Calu3 (cell line): ENCODE results near the gene BTBD8. TPM values are rescaled to one million over a fixed set of nuclear protein-coding genes. Genes with fewer than 3 reads are reported as not detected.

Experiments used
- Bru-seq: library from RNA; stranded (reverse); fragments of 400-500 nt; gene quantifications from one replicate; lab custom pipeline; 2021; lab: Mats Ljungman, UMichigan
- BruChase-seq, 2 experiments: library from RNA; stranded (reverse); fragments of 400-500 nt; gene quantifications; one replicate each; lab custom pipeline; 2021; lab: Mats Ljungman, UMichigan
- BruUV-seq: library from RNA; stranded (reverse); fragments of 400-500 nt; replicated peaks from 2 replicates; lab custom pipeline; 2021; lab: Mats Ljungman, UMichigan
- CTCF ChIA-PET: fragments of 300-600 bp; sonication (Branson Sonifier 250); formaldehyde crosslinking; loops from one replicate; lab custom pipeline; 2022; ENCODE audit warnings: antibody characterized with exemption; lab: Charles Lee
- DNase-seq: peaks from one replicate; pipeline ENCODE4 v3.0.0; 2022
- H3K27ac Mint-ChIP-seq: one replicate; pipeline ENCODE4 v1.8.0; 2022; ENCODE audit warnings: mixed read lengths; ENCODE audit not compliant: unreplicated experiment
- H3K27me3 Mint-ChIP-seq: one replicate; pipeline ENCODE4 v1.8.0; 2022; ENCODE audit warnings: mixed read lengths; ENCODE audit not compliant: unreplicated experiment
- H3K36me3 Mint-ChIP-seq: one replicate; pipeline ENCODE4 v1.8.0; 2022; ENCODE audit warnings: mild to moderate bottlenecking, moderate library complexity, mixed read lengths; ENCODE audit not compliant: insufficient read depth, unreplicated experiment
- H3K4me1 Mint-ChIP-seq: one replicate; pipeline ENCODE4 v1.8.0; 2022; ENCODE audit warnings: mild to moderate bottlenecking, low read depth, mixed read lengths; ENCODE audit not compliant: unreplicated experiment
- H3K4me3 Mint-ChIP-seq: one replicate; pipeline ENCODE4 v1.8.0; 2022; ENCODE audit warnings: mild to moderate bottlenecking, low read depth, moderate library complexity, mixed read lengths; ENCODE audit not compliant: unreplicated experiment
- H3K9me3 Mint-ChIP-seq: one replicate; pipeline ENCODE4 v1.8.0; 2022; ENCODE audit warnings: low read depth, mixed read lengths; ENCODE audit not compliant: unreplicated experiment
- CTCF ChIP-seq: fragments of 200-600 bp; IDR thresholded peaks from one replicate; pipeline ENCODE4 v1.8.0; 2022; ENCODE audit warnings: antibody characterized with exemption; ENCODE audit not compliant: unreplicated experiment
- intact Hi-C: fragments of 100-400 bp; cut with micrococcal nuclease; formaldehyde crosslinking; loops from one replicate; pipeline ENCODE4 v1.10.0; 2022; ENCODE audit not compliant: unreplicated experiment
- long read RNA-seq: library from polyadenylated mRNA; stranded (forward); transcript quantifications from one replicate; pipeline ENCODE4 v2.0.0, GENCODE V29; 2022
- total RNA-seq: library from RNA; stranded (reverse); gene quantifications from 2 replicates; pipeline ENCODE4 v1.2.3, GENCODE V29; 2022

The BTBD8 gene
- total RNA-seq (3.8 and 4.0 TPM in 2 replicates), Bru-seq, nascent RNA (percentile 50 among the genes with signal in this experiment), BruChase-seq, experiment 1, labeled RNA remaining after a 6-hour chase (percentile 34 among the genes with signal in this experiment), BruChase-seq, experiment 2, labeled RNA remaining after a 2-hour chase (percentile 42 among the genes with signal in this experiment)
- long read RNA-seq, result 0 reads

GRCh38 chr1:92080128-92080985 is at the start of gene BTBD8:
Gene BTBD8 (plus strand): TSS chr1:92080345. CDS start chr1:92080572, 227 bp downstream.
- Mint-ChIP-seq H3K4me1 (no peaks in the 10 kb centered on the region), H3K9me3 (no peaks in the 10 kb centered on the region), H3K36me3 (peaks cover 12% of the 10 kb centered on the region), H3K4me3 (peak within 1 kb of the TSS; percentile 96), H3K27me3 (no peaks in the 10 kb centered on the region), H3K27ac (peak within 1 kb of the TSS; percentile 80)
- CTCF ChIA-PET, result no interaction called here
- DNase-seq, result peak; percentile 72
- BruUV-seq, result no TSS peak
- no peak for TF ChIP-seq CTCF
- intact Hi-C loops, result no loop called here

GRCh38 chr1:92030656-92031107 is 49.5 kb upstream of the BTBD8 start:
- no peak for TF ChIP-seq CTCF
- Mint-ChIP-seq H3K27me3 (no peaks in the 10 kb centered on the region), H3K27ac (peak overlapping the region; percentile 73), H3K4me3 (peak overlapping the region; percentile 91), H3K9me3 (no peaks in the 10 kb centered on the region), H3K36me3 (peaks cover 18% of the 10 kb centered on the region), H3K4me1 (peaks cover 16% of the 10 kb centered on the region)
- CTCF ChIA-PET, result interaction anchor here (0.6 to 1.1 kb wide), 5 partner anchors 9 to 833 kb away, joined by 3 to 9 read pairs (median 4); no protein-coding TSS in a partner anchor
- BruUV-seq, result TSS peak; percentile 29
- peak; percentile 51 for DNase-seq
- intact Hi-C loops, result no loop called here

- Mint-ChIP-seq H3K36me3 (peaks cover 18% of the 10 kb centered on the region), H3K27me3 (no peaks in the 10 kb centered on the region), H3K4me1 (peaks cover 16% of the 10 kb centered on the region), H3K27ac (no peak overlapping the region), H3K4me3 (no peak overlapping the region), H3K9me3 (no peaks in the 10 kb centered on the region)
- BruUV-seq, result no TSS peak
- intact Hi-C loops, result no loop called here
- CTCF ChIA-PET, result interaction anchor here (1.1 kb wide), 1 partner anchor 10 kb away, joined by 9 read pairs; no protein-coding TSS in a partner anchor
- no peak for DNase-seq
- no peak for TF ChIP-seq CTCF
Observed at GRCh38 chr1:92031281-92032110, 48.6 kb upstream of the BTBD8 start.

- H3K9me3 Mint-ChIP-seq, result no peaks in the 10 kb centered on the region
- H3K4me1 Mint-ChIP-seq, result no peaks in the 10 kb centered on the region
- no peaks in the 10 kb centered on the region for H3K27me3 Mint-ChIP-seq
- TF ChIP-seq CTCF, result no peak
- intact Hi-C loops, result no loop called here
- CTCF ChIA-PET, result no interaction called here
- no TSS peak for BruUV-seq
- no peaks in the 10 kb centered on the region for H3K36me3 Mint-ChIP-seq
- no peak for DNase-seq
- no peak overlapping the region for H3K4me3 Mint-ChIP-seq
- H3K27ac Mint-ChIP-seq, result no peak overlapping the region
Observed at GRCh38 chr1:92037400-92037799, 42.7 kb upstream of the BTBD8 start.
